ENCODE data around the gene BCL11A. TPM values are rescaled to one million over a fixed set of nuclear protein-coding genes. Genes with fewer than 3 reads are reported as not detected.

Gene BCL11A
- total and polyA plus RNA-seq, 2 experiments from 2014 or later: 57.5 to 77.6 TPM

GRCh38 chr2:60554074-60554645, 706 bp upstream of the BCL11A start:
- peaks cover 16% of the 10 kb centered on the region; the same call in 1 of the 2 replicates for H3K4me1 ChIP-seq (ENCODE audit: insufficient read depth)
- peak overlapping the region; percentile 85 for H3K4me2 ChIP-seq
- H3K27me3 ChIP-seq (ENCODE audit: insufficient read depth): peaks cover 20% of the 10 kb centered on the region
- peak overlapping the region; percentile 89 for H3K4me3 ChIP-seq
- DNase-seq (ENCODE audit: low spot score) (peak; percentile 80), ATAC-seq (peak; percentile 0)
- Mint-ChIP-seq H3K4me3 (peak overlapping the region; percentile 89), H3K36me3 (ENCODE audit: low read depth) (peaks cover 5% of the 10 kb centered on the region), H3K27ac (no peak overlapping the region), H3K9me3 (no peaks in the 10 kb centered on the region; the same call in 2 of the 3 replicates), H3K4me1 (no peaks in the 10 kb centered on the region; the same call in none of the 3 replicates), H3K27me3 (ENCODE audit: insufficient read depth, low read depth, poor library complexity) (peaks cover 9% of the 10 kb centered on the region)
- no peaks in the 10 kb centered on the region for H3K9me2 ChIP-seq (ENCODE audit: insufficient read depth)
- peak overlapping the region; percentile 4 for H2AFZ ChIP-seq
- no peaks in the 10 kb centered on the region for H4K20me1 ChIP-seq (replicated peaks; ENCODE audit: insufficient read depth)
- no peak overlapping the region for H3K27ac ChIP-seq (ENCODE audit: low read depth)
- no peaks in the 10 kb centered on the region for H3K36me3 ChIP-seq (ENCODE audit: insufficient read depth)
- peaks cover 13% of the 10 kb centered on the region; the same call in 1 of the 2 replicates for H3F3A ChIP-seq (replicated peaks; ENCODE audit: low read depth)
- H3K79me2 ChIP-seq (replicated peaks; ENCODE audit: insufficient read depth): peaks cover 40% of the 10 kb centered on the region
- TF ChIP-seq STAT1 (IDR thresholded peaks at IDR 0.05; ENCODE audit: unreplicated experiment) (no peak), CTCF (conservative IDR thresholded peaks at IDR 0.05; ENCODE audit: low read depth in 2 of 2) (no peak), ZNF462 (CRISPR knock-in tag; IDR thresholded peaks at IDR 0.05) (no peak), ZNF331 (CRISPR knock-in tag; IDR thresholded peaks at IDR 0.05; ENCODE audit: low read depth) (no peak), EZH2phosphoT487 (IDR thresholded peaks at IDR 0.05; ENCODE audit: unreplicated experiment) (no peak), EZH2 (IDR thresholded peaks at IDR 0.05; ENCODE audit: low read depth, unreplicated experiment) (no peak), NANOG (IDR thresholded peaks at IDR 0.05; ENCODE audit: borderline replicate concordance) (no peak), REST (IDR thresholded peaks at IDR 0.05; ENCODE audit: unreplicated experiment) (no peak), ETS1 (IDR thresholded peaks at IDR 0.05) (no peak), CREB1 (CRISPR knock-in tag; IDR thresholded peaks at IDR 0.05; ENCODE audit: low read depth) (no peak), POLR2AphosphoS5 (IDR thresholded peaks at IDR 0.05; ENCODE audit: low read depth) (no peak), ZNF114 (CRISPR knock-in tag; IDR thresholded peaks at IDR 0.05) (no peak), JUNB (IDR thresholded peaks at IDR 0.05; ENCODE audit: unreplicated experiment) (no peak)

Data from GM23338 (cell line).